BLaER1 treated with 17β-estradiol and CSF1 and Interleukin-3, amounts not matched to agents 10 nM and 100 nM (cell line): ENCODE measurements around the gene SCUBE2.

Experiments used
- H3K27ac ChIP-seq, 11 experiments: shearing (Covaris generic); formaldehyde crosslinking; 2 replicates each; pipeline ENCODE4 v1.8.1; 2022
- H3K27me3 ChIP-seq, 11 experiments: shearing (Covaris generic); formaldehyde crosslinking; 2 replicates each; pipeline ENCODE4 v1.8.1; 2022
- H3K36me3 ChIP-seq, 11 experiments: shearing (Covaris generic); formaldehyde crosslinking; 2 replicates each; pipeline ENCODE4 v1.8.1; 2022
- H3K4me1 ChIP-seq, 10 experiments: shearing (Covaris generic); formaldehyde crosslinking; 2 replicates each; pipeline ENCODE4 v1.8.1; 2022
- H3K4me2 ChIP-seq, 11 experiments: shearing (Covaris generic); formaldehyde crosslinking; 2 replicates each; pipeline ENCODE4 v1.8.1; 2022
- H3K4me3 ChIP-seq, 10 experiments: shearing (Covaris generic); formaldehyde crosslinking; 2 replicates each; pipeline ENCODE4 v1.8.1; 2022
- H3K9ac ChIP-seq, 11 experiments: shearing (Covaris generic); formaldehyde crosslinking; 2 replicates each; pipeline ENCODE4 v1.8.1; 2022
- H3K9me3 ChIP-seq, 11 experiments: shearing (Covaris generic); formaldehyde crosslinking; replicated peaks in 1 of 11; 2 replicates each; pipeline ENCODE4 v1.8.1; 2022
- H4K20me1 ChIP-seq, 11 experiments: shearing (Covaris generic); formaldehyde crosslinking; 2 replicates each; pipeline ENCODE4 v1.8.1; 2022
- Cebpa-rat ChIP-seq, 11 experiments: shearing (Covaris generic); IDR thresholded peaks; 2 replicates each; pipeline ENCODE4 v1.8.1; 2022

SCUBE2 gene

DNA sequence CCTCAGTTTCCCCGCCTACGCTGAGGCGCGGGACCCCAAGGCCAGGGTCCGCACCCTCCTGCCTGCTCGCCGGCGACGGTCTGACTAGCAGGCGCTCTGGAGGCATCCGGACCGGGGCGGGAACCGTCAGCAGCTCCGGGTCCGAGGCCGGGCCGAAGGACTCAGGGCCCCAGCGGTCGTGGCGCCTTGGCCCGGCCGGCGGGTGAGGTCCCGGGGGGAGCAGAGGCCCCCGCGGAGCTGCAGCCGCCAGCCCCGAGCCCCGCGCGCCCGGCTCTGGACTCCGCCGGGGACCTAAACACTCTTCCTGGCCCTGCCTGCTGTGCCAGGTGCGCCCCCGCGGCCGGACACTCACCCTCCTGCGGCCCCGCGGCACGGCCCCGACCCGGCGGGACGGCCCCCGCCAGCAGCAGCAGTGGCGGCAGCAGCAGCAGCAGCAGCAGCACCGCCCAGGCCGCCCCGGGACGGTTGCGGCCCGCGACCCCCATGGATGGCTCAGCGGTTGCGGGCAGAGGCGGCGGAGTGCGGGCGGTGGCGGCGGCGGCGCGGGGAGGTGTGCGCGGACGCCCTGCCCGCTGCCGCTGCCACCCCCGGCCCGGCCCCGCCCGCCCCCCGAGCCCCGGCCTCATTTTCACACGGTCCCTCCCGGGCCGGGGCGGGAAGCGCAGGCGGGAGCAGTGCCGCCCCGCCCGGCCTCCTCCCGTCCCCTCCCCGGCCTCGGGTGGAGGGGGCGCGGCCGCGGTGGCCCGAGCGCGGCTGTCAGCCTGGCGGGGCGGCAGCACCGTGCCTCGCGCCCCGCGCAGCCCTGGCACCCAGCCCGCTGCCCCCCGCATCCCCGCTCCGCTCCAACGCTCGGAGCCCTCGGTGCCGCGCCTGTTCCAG lies at the start of gene SCUBE2:
Gene SCUBE2, minus strand, starts transcription at position 556 of the 879 bp plus-strand sequence. Its CDS starts 71 bp downstream, at position 485.
- H3K9me3 ChIP-seq, result no peaks in the 10 kb centered on the region
- peak within 1 kb of the TSS; percentile 42 to 69 (median 56) for H3K4me3 ChIP-seq
- H3K36me3 ChIP-seq, result no peaks in the 10 kb centered on the region
- peak within 1 kb of the TSS; percentile 73 to 98 (median 86) for H3K4me2 ChIP-seq
- H3K9ac ChIP-seq, result peak within 1 kb of the TSS in 8 of 11 experiments; percentile 6 to 73 (median 40); a peak in 8 of 22 replicates
- TF ChIP-seq Cebpa-rat (IDR thresholded peaks at IDR 0.05), result no peak
- peaks cover 0 to 10% (median 5%) of the 10 kb centered on the region in 10 experiments; a peak in 9 of 20 replicates for H3K4me1 ChIP-seq
- peaks cover 53 to 66% (median 61%) of the 10 kb centered on the region in 11 experiments for H3K27me3 ChIP-seq
- peaks cover 0 to 34% (median 6%) of the 10 kb centered on the region in 11 experiments; a peak in 11 of 22 replicates for H4K20me1 ChIP-seq
- no peak within 1 kb of the TSS for H3K27ac ChIP-seq

- H3K27ac ChIP-seq, result no peak overlapping the region
- TF ChIP-seq Cebpa-rat (IDR thresholded peaks at IDR 0.05), result no peak
These were observed 49.8 kb upstream of the SCUBE2 start for GRCh38 chr11:9141186-9141585.

DNA sequence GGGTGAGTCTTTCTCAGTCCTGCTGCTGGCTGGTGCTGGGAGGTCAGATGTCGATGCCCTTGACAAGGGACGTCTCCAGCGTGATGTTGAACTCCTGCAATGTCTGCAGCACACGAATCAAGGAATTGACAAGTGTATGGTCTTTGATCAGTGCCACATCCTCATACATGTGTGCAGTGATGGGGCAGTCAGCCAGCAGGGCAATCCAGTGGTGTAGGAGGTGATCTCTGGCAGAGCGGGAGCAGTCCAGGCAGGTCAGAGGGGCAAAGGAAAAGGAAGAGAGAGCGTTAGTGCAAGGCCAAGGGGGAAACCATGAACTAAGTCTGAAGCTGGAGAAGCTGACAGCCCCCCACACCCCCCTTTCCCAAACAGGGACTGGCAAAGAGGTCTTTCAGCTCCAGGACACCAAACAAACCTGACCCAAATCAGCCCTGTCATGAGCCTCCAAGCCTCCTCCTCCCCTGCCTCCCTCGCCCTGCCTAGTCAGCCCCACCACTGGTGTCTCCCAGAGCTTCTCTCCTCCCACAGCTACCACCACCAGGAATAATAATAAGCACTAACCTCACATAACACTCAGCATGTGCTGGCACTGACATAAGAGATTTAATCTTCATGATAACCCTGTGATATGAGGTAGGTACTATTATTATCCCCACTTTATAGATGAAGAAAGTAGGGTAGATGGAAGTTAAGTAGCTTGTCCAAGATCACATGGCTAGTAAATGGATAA lies 48.4 kb upstream of the SCUBE2 start:
- Histone ChIP-seq H3K9ac (peak overlapping the region in 5 of 11 experiments; percentile 7 to 63 (median 33); a peak in 7 of 22 replicates), H4K20me1 (peaks cover 0 to 75% (median 25%) of the 10 kb centered on the region in 11 experiments; a peak in 17 of 22 replicates), H3K4me3 (no peak overlapping the region), H3K27me3 (no peaks in the 10 kb centered on the region), H3K9me3 (no peaks in the 10 kb centered on the region), H3K4me1 (peaks cover 15 to 36% (median 22%) of the 10 kb centered on the region in 10 experiments), H3K4me2 (peak overlapping the region in 7 of 11 experiments; percentile 41 to 67 (median 46); a peak in 12 of 22 replicates), H3K27ac (peak overlapping the region in 5 of 11 experiments; percentile 6 to 23 (median 12); a peak in 2 of 22 replicates), H3K36me3 (peaks cover 67 to 98% (median 95%) of the 10 kb centered on the region in 11 experiments)
- TF ChIP-seq Cebpa-rat (IDR thresholded peaks at IDR 0.05), result no peak

More at GRCh38 chr11:9141186-9141585, 49.8 kb upstream of the SCUBE2 start:
- Histone ChIP-seq H3K9ac (no peak overlapping the region), H3K36me3 (peaks cover 80 to 100% (median 97%) of the 10 kb centered on the region in 11 experiments), H3K27me3 (no peaks in the 10 kb centered on the region), H3K4me1 (peaks cover 15 to 36% (median 22%) of the 10 kb centered on the region in 10 experiments), H4K20me1 (peaks cover 0 to 75% (median 25%) of the 10 kb centered on the region in 11 experiments; a peak in 17 of 22 replicates), H3K4me2 (no peak overlapping the region), H3K9me3 (no peaks in the 10 kb centered on the region), H3K4me3 (no peak overlapping the region)

- H3K27ac ChIP-seq, result peak overlapping the region in 4 of 11 experiments; percentile 7 to 38 (median 18); a peak in 5 of 22 replicates
These were observed 47.5 kb upstream of the SCUBE2 start for GRCh38 chr11:9138612-9139579.

DNA sequence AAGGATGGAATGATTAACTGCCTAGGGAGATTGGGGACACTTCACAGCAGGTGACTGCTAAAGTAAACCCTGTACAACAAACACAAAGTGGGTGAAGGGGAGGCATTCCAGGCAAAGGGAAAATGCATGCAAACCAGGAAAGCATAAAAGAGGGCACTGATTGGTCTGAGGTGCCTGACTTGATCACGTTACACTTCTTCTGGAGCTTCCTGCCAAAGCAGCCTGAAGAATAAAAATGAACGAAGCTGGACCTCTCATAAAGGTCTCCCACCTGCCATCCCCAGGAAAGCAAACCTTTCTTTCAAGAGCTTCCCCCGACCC lies 46.7 kb upstream of the SCUBE2 start:
- Histone ChIP-seq H3K27me3 (no peaks in the 10 kb centered on the region), H3K9me3 (no peaks in the 10 kb centered on the region), H3K4me2 (peak overlapping the region in 7 of 11 experiments; percentile 0 to 67 (median 36); a peak in 9 of 22 replicates), H3K36me3 (peaks cover 50 to 96% (median 87%) of the 10 kb centered on the region in 11 experiments), H3K27ac (0 out of 22 replicates have a peak overlapping the region, but pooled peaks of 1 of the 11 experiments have one; percentile 38), H4K20me1 (peaks cover 0 to 64% (median 25%) of the 10 kb centered on the region in 11 experiments; a peak in 17 of 22 replicates), H3K4me1 (peaks cover 18 to 43% (median 28%) of the 10 kb centered on the region in 10 experiments), H3K4me3 (no peak overlapping the region), H3K9ac (peak overlapping the region in 1 of 11 experiments; percentile 33; a peak in 1 of 22 replicates)
- TF ChIP-seq Cebpa-rat (IDR thresholded peaks at IDR 0.05), result no peak

More at GRCh38 chr11:9138612-9139579, 47.5 kb upstream of the SCUBE2 start:
- Histone ChIP-seq H3K4me1 (peaks cover 18 to 40% (median 28%) of the 10 kb centered on the region in 10 experiments), H3K4me3 (no peak overlapping the region), H3K9ac (peak overlapping the region in 5 of 11 experiments; percentile 7 to 63 (median 33); a peak in 5 of 22 replicates), H3K9me3 (no peaks in the 10 kb centered on the region), H3K36me3 (peaks cover 58 to 96% (median 87%) of the 10 kb centered on the region in 11 experiments), H3K27me3 (no peaks in the 10 kb centered on the region), H3K4me2 (peak overlapping the region; percentile 0 to 67 (median 41); a peak in 15 of 22 replicates), H4K20me1 (peaks cover 0 to 69% (median 25%) of the 10 kb centered on the region in 11 experiments; a peak in 17 of 22 replicates)
- no peak for TF ChIP-seq Cebpa-rat (IDR thresholded peaks at IDR 0.05)

- peaks cover 0 to 63% (median 25%) of the 10 kb centered on the region in 11 experiments; a peak in 17 of 22 replicates for H4K20me1 ChIP-seq
- H3K9me3 ChIP-seq, result no peaks in the 10 kb centered on the region
- H3K27ac ChIP-seq, result no peak overlapping the region
- peaks cover 18 to 43% (median 28%) of the 10 kb centered on the region in 10 experiments for H3K4me1 ChIP-seq
- H3K4me3 ChIP-seq, result no peak overlapping the region
- H3K36me3 ChIP-seq, result peaks cover 44 to 96% (median 82%) of the 10 kb centered on the region in 11 experiments
- H3K9ac ChIP-seq, result no peak overlapping the region
- H3K27me3 ChIP-seq, result no peaks in the 10 kb centered on the region
- peak overlapping the region in 4 of 11 experiments; percentile 0 to 67 (median 38); a peak in 4 of 22 replicates for H3K4me2 ChIP-seq
- TF ChIP-seq Cebpa-rat (IDR thresholded peaks at IDR 0.05), result no peak
These were observed 46.1 kb upstream of the SCUBE2 start for GRCh38 chr11:9137293-9138132.

DNA sequence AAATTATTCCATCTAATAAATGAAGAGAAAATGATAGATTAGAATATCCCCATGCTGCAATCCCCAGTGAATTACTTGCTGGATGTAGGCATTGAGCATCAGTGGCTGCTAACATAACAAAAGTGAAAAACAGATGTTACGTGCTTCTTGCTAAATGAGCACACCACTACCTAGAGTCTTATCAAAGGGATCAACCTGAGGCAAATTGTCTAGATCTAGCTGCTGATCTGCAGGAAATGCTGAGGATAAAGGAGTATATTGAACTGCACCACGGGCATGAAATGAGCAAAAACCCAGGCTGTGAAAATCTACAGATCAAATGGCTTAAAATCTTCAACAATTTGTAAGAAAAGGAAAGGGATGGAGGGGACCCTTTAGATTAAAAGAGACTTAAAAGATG lies 45.3 kb upstream of the SCUBE2 start:
- H3K4me1 ChIP-seq, result peaks cover 18 to 43% (median 28%) of the 10 kb centered on the region in 10 experiments
- H3K27me3 ChIP-seq, result no peaks in the 10 kb centered on the region
- H3K4me2 ChIP-seq, result no peak overlapping the region
- H3K4me3 ChIP-seq, result no peak overlapping the region
- peaks cover 0 to 56% (median 25%) of the 10 kb centered on the region in 11 experiments; a peak in 17 of 22 replicates for H4K20me1 ChIP-seq
- no peak overlapping the region for H3K9ac ChIP-seq
- no peak for TF ChIP-seq Cebpa-rat (IDR thresholded peaks at IDR 0.05)
- H3K36me3 ChIP-seq, result peaks cover 37 to 96% (median 75%) of the 10 kb centered on the region in 11 experiments
- no peaks in the 10 kb centered on the region for H3K9me3 ChIP-seq
- H3K27ac ChIP-seq, result no peak overlapping the region
